Dermis blood vessel endothelial cell (primary cell): ENCODE results near the gene UNC45B. TPM values are rescaled to one million over a fixed set of nuclear protein-coding genes. Genes with fewer than 3 reads are reported as not detected.
"Not testable (repeated sequence)": the region's sequence is repeated elsewhere in the genome, so short reads cannot be mapped to it uniquely, and the experiment has no call there.

ENCODE experiments used
- DNase-seq: peaks from one replicate; pipeline ENCODE4 v3.0.0; 2010
- total RNA-seq: library from RNA; depleted of rRNA; stranded (reverse); fragments of >200 nt; gene quantifications from 2 replicates; pipeline ENCODE4 v1.2.3, GENCODE V29; 2014

The UNC45B gene
- total RNA-seq, 1 donor from 2014 or later: not detected

DNA sequence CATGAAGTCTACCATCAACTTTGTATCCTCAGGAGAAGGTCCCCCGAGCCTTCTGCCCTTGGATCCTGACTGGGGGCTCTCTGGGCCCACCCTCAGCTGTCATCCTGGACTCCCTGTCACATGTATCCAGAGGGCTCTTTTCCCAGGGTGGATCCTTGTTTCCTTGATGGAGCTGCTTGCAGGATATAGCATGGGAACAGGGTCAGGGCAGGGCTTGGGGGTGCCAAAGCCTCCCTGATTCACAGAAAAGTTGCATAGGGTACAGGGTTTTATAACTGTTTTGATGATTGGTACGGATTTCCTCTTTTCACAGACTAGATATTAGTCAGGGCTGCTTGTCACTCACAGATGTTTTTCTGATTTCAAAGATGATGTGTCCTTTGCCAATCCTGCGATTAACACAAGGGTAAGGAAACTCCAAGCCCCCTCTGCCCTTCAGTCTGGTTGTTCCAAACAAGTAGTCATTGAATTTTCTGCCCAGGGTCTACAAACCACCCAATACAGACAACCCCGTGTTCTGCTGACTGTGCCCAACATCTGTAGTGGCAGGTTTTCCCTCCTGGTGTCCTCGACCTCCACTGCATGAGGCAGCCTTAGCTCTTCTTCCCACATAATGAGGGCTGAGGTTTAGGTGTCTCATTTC, 67.1 kb downstream of the UNC45B start:
- DNase-seq: no peak

DNA sequence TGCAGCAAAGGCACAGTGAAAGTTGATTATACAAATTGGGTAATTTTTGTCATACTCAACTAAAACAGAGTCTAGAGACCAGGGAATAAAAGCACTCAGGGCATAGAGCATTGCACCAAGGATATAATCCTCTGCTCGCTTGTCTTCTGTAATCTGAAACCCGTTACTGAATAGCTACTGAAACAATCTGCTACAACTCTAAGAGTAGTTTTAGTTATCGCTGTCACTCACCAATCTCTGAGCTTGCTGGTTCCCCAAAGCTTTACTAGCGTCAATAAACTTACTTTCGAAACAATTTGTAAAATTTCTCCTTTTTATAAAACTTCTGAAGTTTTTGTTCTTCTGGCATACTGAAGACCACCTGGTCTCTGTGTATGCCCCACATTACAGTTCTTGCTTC, 69.5 kb downstream of the UNC45B start:
- no peak for DNase-seq

DNA sequence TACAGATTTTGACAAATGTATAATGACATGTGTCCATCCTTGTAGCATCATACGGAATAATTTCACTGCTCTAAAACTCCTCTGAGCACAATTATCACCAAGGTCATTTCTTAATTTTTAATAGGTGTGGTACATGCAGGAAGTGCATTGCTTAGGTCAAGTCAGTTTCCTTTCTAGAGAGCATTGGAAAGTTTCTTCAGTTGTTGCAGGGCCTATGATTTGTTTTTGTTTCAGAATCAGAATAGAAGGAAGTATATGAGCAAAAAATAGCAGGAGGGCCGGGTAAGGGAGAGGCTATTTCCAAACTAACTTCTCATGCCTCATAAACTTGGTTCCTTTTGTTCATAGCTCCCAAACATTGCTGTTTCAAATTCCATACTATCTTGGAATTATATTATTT, 71.3 kb downstream of the UNC45B start:
- DNase-seq: peak; percentile 33

DNA sequence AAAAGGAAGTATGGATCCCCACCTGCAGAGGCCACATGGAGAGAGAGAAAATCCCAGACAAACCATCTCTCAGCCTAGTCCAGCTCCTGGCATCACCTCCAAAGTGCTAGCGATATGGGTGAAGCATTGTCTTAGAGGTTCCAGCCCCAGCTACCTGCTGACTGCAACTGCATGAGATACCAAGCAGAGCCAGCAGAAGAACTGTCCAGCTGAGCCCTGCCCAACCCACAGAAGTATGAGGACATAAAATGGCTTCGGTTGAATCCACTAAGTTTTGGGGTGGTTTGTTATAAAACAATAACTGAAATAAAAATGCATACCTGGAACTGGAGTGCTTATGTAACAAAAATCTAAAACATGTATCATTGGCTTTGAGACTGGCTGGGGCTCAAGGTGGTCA, 74.8 kb downstream of the UNC45B start:
- no peak for DNase-seq

DNA sequence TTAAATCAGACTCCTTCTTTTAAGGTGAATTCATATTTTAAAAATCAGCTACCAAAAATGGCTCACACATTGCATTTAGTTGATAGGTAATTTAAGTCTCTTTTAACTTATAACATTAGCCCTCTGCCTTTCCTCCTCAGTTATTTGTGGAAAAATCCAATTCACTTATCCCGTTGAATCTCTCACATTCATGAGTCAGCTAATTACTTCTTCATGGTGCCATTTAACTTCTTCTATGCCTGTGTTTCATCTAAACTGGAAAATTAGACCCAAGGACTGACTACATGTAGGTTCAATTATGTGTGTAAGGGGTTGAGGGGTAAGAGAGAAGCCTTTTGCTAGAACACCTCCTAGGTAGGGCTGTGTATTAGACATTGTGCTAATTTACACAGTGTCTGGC, 76.8 kb downstream of the UNC45B start:
- DNase-seq: no peak

DNA sequence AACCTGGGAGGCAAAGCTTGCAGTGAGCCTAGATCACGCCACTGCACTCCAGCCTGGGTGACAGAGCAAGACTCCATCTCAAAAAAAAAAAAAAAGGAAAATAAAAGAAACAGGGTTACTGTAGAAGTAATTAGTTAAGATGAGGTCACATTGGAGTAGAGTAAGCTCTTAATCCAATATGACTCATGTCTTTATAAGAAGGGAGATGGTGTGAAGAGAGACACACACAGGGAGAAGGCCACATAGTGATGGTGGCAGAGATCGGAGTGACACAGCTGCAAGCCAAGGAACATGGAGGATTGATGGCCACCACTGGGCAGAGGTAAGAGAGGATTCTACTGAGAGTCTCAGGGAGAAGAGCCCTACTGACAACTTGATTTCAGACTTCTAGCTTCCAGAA, 79.9 kb downstream of the UNC45B start:
- DNase-seq: no peak

DNA sequence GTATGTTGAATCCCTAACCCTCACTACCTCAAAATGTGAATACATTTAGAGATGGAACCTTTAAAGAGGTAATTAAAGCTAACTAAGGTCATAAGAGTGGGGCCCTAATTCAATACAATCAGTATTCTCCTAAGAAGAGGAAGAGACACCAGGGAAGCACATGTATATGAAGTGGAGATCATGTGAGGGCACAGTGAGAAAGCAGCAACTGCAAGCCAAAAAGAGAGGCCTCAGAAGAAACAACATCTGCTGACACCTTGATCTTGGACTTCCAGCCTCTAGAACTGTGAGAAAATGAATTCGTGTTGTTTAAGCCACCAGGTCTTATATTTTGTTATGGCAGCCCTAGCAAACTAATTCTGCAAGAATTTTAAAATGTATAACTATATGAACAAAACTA, 82.0 kb downstream of the UNC45B start:
- no peak for DNase-seq

DNA sequence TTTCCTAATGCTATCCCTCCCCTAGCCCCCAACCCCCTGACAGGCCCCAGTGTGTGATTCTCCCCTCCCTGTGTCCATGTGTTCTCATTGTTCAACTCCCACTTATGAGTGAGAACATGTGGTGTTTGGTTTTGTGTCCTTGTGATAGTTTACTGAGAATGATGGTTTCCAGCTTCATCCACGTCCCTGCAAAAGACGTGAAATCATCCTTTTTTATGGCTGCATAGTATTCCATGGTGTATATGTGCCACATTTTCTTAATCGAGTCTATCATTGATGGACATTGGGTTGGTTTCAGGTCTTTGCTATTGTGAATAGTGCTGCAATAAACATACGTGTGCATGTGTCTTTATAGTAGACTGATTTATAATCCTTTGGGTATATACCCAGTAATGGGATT, 86.7 kb downstream of the UNC45B start:
- DNase-seq: not testable (repeated sequence)

DNA sequence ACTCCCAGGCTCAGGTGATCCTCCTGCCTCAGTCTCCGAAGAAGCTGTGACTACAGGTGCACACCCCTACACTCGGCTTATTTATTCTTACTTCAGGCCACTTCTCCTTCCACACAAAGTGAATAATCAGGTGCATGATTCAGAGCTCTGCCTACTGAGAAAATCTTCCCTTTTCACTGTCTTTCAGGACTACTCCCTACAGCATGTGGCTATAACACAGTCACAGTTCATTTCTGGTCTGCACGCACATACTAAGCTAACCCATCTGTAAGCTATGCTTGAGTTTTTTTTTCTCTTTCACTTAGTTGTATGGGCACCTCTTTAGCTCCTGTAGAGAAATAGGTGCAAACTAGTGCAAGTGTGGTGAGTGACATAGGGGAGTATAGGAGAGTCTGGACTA, 87.7 kb downstream of the UNC45B start:
- DNase-seq: no peak

DNA sequence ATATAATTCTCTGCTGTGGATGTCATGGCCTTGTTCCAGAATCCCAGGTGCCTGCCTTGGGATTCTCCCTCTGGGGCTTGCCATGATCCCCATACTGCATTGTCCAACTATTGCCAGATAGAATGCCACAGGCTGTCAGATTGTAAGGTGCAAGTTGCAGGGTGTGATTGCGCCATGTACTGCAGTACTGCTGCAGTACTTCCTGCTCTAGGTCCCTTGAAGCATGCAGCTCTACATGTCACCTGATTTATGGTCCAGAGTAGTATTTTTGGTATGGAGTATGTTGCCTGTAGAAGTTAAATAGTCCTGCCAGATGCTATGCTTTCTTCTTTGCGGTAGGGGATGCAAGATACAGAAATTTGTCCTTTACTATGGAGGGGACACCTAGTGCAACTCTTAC, 88.3 kb downstream of the UNC45B start:
- no peak for DNase-seq

DNA sequence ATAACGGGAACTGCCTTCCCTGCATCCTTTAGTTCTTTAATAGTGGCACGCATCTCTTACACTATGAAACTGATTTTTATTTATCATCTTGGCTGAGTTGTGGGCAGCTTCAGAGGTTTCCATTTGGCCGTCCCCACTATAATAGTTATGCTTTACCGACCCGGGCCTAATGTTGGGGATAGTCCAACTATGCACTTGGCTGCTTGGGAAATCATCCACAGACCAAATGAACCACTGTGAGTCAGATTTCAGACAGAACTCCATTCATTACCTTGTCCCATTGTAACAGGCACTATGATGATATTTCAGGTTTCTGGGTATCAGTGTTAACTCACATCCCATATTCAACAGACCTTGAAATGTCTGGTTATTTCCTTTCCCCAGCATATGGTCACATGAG, 89.2 kb downstream of the UNC45B start:
- no peak for DNase-seq

DNA sequence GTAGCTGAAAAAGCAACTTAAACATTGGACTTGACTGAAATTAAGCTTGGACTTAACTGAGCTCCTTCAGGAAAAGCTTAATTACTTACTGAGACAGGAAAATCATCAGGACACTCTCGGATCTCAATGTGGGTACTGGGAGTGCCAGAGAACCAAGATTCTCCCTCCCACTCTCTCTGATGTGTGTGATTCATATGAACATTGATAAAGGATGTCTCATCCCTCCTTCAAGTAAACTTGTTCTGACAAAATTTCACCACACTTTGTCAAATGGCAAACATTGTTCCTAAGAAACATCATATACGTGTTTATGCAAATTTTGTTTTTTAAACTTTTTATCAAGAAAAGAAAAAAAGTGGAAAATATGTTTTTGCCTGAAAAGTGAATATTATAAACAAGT, 91.2 kb downstream of the UNC45B start:
- DNase-seq: no peak

Other genes with a start within 250 kb of the UNC45B start
- gene CCT6B, start 186.4 kb upstream of the UNC45B start, total RNA-seq: 0.28 and 1.4 TPM in 2 replicates
- 15.0 and 17.5 TPM in 2 replicates for gene ZNF830, start 186.3 kb upstream of the UNC45B start, total RNA-seq
- 23.1 and 37.8 TPM in 2 replicates for gene LIG3, start 167.3 kb upstream of the UNC45B start, total RNA-seq
- gene RFFL, start 84.1 kb upstream of the UNC45B start, total RNA-seq: 7.0 and 8.1 TPM in 2 replicates
- gene RAD51D, start 28.0 kb upstream of the UNC45B start, total RNA-seq: 13.7 and 15.8 TPM in 2 replicates
- gene FNDC8, start 26.2 kb upstream of the UNC45B start, total RNA-seq: not detected in 2 replicates
- gene NLE1, start 5.5 kb upstream of the UNC45B start, total RNA-seq: 22.6 and 28.0 TPM in 2 replicates
- not detected in 2 replicates for gene SLC35G3, start 46.6 kb downstream of the UNC45B start, total RNA-seq
- gene SLFN5, start 95.3 kb downstream of the UNC45B start, total RNA-seq: 40.8 and 68.0 TPM in 2 replicates
- 83.3 and 103 TPM in 2 replicates for gene SLFN11, start 225.8 kb downstream of the UNC45B start, total RNA-seq